Measurements from ENCODE around the gene ITPK1.

- TF ChIP-seq CTCF (IDR thresholded peaks at IDR 0.05): no peak
- no peak for TF ChIP-seq POLR2A (IDR thresholded peaks at IDR 0.05)
- no peak for TF ChIP-seq POLR2AphosphoS5 (IDR thresholded peaks at IDR 0.05)
Measured at GRCh38 chr14:92950193-92950540, 165.6 kb downstream of the ITPK1 start.

All from transverse colon (tissue), 4 donors.